ENCODE measurements around the gene ANKRD49.
"Not testable (repeated sequence)": the region's sequence is repeated elsewhere in the genome, so short reads cannot be mapped to it uniquely, and the experiment has no call there.

ANKRD49 gene

GRCh38 chr11:94477624-94478023 lies 16.2 kb upstream of the ANKRD49 start:
- no peak for TF ChIP-seq CTCF (IDR thresholded peaks at IDR 0.05; ENCODE audit: insufficient read depth, missing control alignments)
- FAIRE-seq (no peak), DNase-seq (ENCODE audit: insufficient read length, low spot score) (no peak)

GRCh38 chr11:94481342-94481741 lies 12.4 kb upstream of the ANKRD49 start:
- DNase-seq (ENCODE audit: insufficient read length, low spot score) (no peak), FAIRE-seq (no peak)
- TF ChIP-seq CTCF (IDR thresholded peaks at IDR 0.05; ENCODE audit: insufficient read depth, missing control alignments): no peak

GRCh38 chr11:94486068-94486467 lies 7.7 kb upstream of the ANKRD49 start:
- DNase-seq (ENCODE audit: insufficient read length, low spot score) (no peak), FAIRE-seq (no peak)
- no peak for TF ChIP-seq CTCF (IDR thresholded peaks at IDR 0.05; ENCODE audit: insufficient read depth, missing control alignments)

GRCh38 chr11:94494126-94494680 lies 419 bp downstream of the ANKRD49 start:
- DNase-seq (ENCODE audit: insufficient read length, low spot score) (no peak), FAIRE-seq (no peak)
- TF ChIP-seq CTCF (IDR thresholded peaks at IDR 0.05; ENCODE audit: insufficient read depth, missing control alignments): no peak

- no peak for TF ChIP-seq CTCF (IDR thresholded peaks at IDR 0.05; ENCODE audit: insufficient read depth, missing control alignments)
- DNase-seq (ENCODE audit: insufficient read length, low spot score) (no peak), FAIRE-seq (no peak)
Observed at GRCh38 chr11:94500181-94500580, 6.4 kb downstream of the ANKRD49 start.

GRCh38 chr11:94501522-94501921 lies 7.7 kb downstream of the ANKRD49 start:
- DNase-seq (ENCODE audit: insufficient read length, low spot score) (no peak), FAIRE-seq (no peak)
- TF ChIP-seq CTCF (IDR thresholded peaks at IDR 0.05; ENCODE audit: insufficient read depth, missing control alignments): no peak

GRCh38 chr11:94504689-94505293 lies 11.0 kb downstream of the ANKRD49 start:
- DNase-seq (ENCODE audit: insufficient read length, low spot score) (no peak), FAIRE-seq (peak; percentile 69)
- peak; percentile 66 for TF ChIP-seq CTCF (IDR thresholded peaks at IDR 0.05; ENCODE audit: insufficient read depth, missing control alignments)

GRCh38 chr11:94506513-94506912 lies 12.7 kb downstream of the ANKRD49 start:
- not testable (repeated sequence) for FAIRE-seq; DNase-seq (ENCODE audit: insufficient read length, low spot score)
